HG03064 (cell line): ENCODE measurements around the gene APC2.
"Not testable (repeated sequence)": the region's sequence is repeated elsewhere in the genome, so short reads cannot be mapped to it uniquely, and the experiment has no call there.

Experiments
- ATAC-seq: cut with Tn5 transposase; IDR thresholded peaks from one replicate; pipeline ENCODE4 v1.9.1; 2021; ENCODE audit warnings: low read depth; ENCODE audit not compliant: unreplicated experiment

APC2 gene

GRCh38 chr19:1416014-1416841 lies 33.7 kb upstream of the APC2 start:
- no peak for ATAC-seq

GRCh38 chr19:1417145-1417544 lies 32.8 kb upstream of the APC2 start:
- ATAC-seq, result no peak

- ATAC-seq, result no peak
Observed at GRCh38 chr19:1417681-1418495, 32.0 kb upstream of the APC2 start.

- ATAC-seq, result no peak
Observed at GRCh38 chr19:1418496-1418775, 31.5 kb upstream of the APC2 start.

- ATAC-seq, result no peak
Observed at GRCh38 chr19:1418951-1419738, 30.8 kb upstream of the APC2 start.

GRCh38 chr19:1420085-1420484 lies 29.8 kb upstream of the APC2 start:
- ATAC-seq, result not testable (repeated sequence)

GRCh38 chr19:1420590-1420989 lies 29.3 kb upstream of the APC2 start:
- no peak for ATAC-seq

- ATAC-seq, result no peak
Observed at GRCh38 chr19:1421218-1421957, 28.5 kb upstream of the APC2 start.

- ATAC-seq, result no peak
Observed at GRCh38 chr19:1421958-1422305, 28.0 kb upstream of the APC2 start.

- ATAC-seq, result no peak
Observed at GRCh38 chr19:1422360-1422759, 27.6 kb upstream of the APC2 start.

GRCh38 chr19:1422943-1423342 lies 27.0 kb upstream of the APC2 start:
- ATAC-seq, result no peak

GRCh38 chr19:1423436-1424191 lies 26.3 kb upstream of the APC2 start:
- no peak for ATAC-seq

GRCh38 chr19:1424192-1424955 lies 25.5 kb upstream of the APC2 start:
- ATAC-seq, result no peak

GRCh38 chr19:1425102-1425837 lies 24.7 kb upstream of the APC2 start:
- no peak for ATAC-seq

- no peak for ATAC-seq
Observed at GRCh38 chr19:1425902-1426301, 24.0 kb upstream of the APC2 start.

GRCh38 chr19:1426736-1427135 lies 23.2 kb upstream of the APC2 start:
- ATAC-seq, result no peak

GRCh38 chr19:1427221-1427920 lies 22.6 kb upstream of the APC2 start:
- ATAC-seq, result no peak
